GM10248 (cell line): ENCODE data around the gene SLC37A4.

Source experiments
- CTCF ChIA-PET: fragments of 300-600 bp; sonication (Branson Sonifier 250); formaldehyde crosslinking; extraction: SDS; loops from one replicate; lab custom pipeline; 2021; ENCODE audit warnings: antibody characterized with exemption; lab: Yijun Ruan, JAX
- POLR2A ChIA-PET: fragments of 350-650 bp; sonication (Branson Sonifier 250); formaldehyde crosslinking; extraction: SDS; loops from one replicate; lab custom pipeline; 2020; ENCODE audit warnings: antibody characterized with exemption; lab: Yijun Ruan, JAX
- DNase-seq: peaks from one replicate; pipeline ENCODE4 v3.0.0; 2012; ENCODE audit errors: extremely low spot score
- TF ChIP-seq, protein P1 (sequence below): IDR thresholded peaks from 2 replicates; pipeline ENCODE4 v1.5.1; 2012; ENCODE audit warnings: mild to moderate bottlenecking, low read depth; ENCODE audit errors: extremely low read depth, missing control alignments, control extremely low read depth

Gene SLC37A4

DNA sequence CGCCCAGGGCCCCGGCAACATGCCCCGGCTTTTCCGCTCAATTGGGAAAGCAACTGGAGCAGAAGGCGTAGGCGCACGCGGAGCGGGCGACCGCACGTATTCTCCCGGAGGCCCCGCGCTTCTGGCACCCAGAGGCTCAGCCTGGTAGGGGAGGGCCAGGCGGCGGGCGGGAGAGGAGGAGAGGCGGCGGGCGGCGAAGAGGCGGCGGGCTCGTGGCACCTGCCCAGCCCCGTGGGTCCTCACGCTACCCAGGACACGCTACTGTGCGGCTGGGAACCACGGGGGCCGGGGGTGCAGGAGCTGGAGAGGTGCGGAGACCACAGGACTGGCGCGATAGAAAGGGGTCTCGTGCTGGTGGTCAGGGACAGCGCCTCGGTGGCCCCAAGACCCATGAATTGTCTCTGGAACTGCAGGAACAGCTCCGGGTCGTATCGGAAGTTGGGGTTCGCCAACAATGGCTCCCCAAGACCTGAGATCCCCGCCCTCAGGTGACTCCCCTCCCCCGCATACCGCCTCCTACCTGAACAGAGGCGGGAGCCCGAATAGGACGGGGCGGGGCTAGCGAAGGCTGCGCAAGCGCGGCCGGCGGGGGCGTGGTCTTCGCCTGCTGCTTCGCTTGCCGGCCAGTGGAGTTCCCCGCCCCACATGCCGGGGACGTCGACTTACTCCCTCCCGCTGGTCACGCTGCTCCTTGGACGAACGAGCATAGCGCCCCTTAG is at the start of gene SLC37A4:
TSS of gene SLC37A4 (minus strand) at position 549 of the 719 bp plus-strand sequence.
- CTCF ChIA-PET = interaction anchor here (0.9 to 4.6 kb wide), 14 partner anchors 8 to 241 kb away, joined by 3 to 47 read pairs (median 4); partner anchors contain the start of genes CENATAC, DPAGT1, RPS25 and TRAPPC4
- TF ChIP-seq, protein P1, sequence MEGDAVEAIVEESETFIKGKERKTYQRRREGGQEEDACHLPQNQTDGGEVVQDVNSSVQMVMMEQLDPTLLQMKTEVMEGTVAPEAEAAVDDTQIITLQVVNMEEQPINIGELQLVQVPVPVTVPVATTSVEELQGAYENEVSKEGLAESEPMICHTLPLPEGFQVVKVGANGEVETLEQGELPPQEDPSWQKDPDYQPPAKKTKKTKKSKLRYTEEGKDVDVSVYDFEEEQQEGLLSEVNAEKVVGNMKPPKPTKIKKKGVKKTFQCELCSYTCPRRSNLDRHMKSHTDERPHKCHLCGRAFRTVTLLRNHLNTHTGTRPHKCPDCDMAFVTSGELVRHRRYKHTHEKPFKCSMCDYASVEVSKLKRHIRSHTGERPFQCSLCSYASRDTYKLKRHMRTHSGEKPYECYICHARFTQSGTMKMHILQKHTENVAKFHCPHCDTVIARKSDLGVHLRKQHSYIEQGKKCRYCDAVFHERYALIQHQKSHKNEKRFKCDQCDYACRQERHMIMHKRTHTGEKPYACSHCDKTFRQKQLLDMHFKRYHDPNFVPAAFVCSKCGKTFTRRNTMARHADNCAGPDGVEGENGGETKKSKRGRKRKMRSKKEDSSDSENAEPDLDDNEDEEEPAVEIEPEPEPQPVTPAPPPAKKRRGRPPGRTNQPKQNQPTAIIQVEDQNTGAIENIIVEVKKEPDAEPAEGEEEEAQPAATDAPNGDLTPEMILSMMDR = peak; percentile 96
- POLR2A ChIA-PET = interaction anchor here (1.0 kb wide), 1 partner anchor 12 kb away, joined by 5 read pairs; the partner anchor contains the start of genes RPS25 and TRAPPC4

DNA sequence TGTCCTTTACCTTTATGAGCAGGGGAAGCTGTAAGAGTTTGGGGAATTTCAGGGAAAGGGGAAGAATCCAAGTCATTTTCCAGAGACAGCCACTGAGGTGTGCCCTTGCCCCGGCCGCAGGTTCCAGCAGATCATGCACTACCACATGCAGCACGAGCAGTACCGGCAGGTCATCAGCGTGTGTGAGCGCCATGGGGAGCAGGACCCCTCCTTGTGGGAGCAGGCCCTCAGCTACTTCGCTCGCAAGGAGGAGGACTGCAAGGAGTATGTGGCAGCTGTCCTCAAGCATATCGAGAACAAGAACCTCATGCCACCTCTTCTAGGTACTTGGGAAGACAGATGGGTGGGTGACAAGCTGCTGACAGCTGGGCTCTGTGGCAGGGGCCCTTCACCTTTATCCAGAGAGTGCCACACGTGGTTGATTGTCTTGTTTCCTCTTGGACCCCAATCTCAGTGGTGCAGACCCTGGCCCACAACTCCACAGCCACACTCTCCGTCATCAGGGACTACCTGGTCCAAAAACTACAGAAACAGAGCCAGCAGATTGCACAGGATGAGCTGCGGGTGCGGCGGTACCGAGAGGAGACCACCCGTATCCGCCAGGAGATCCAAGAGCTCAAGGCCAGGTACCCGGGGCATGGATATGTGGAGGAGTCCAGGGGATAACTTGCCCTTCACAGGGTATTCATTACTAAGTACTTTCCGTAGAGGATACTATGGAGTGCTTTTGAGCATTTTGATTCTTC is 48.2 kb upstream of the SLC37A4 start:
- DNase-seq = no peak
- TF ChIP-seq, protein P1 = no peak
- POLR2A ChIA-PET = interaction anchor here (1.0 to 2.4 kb wide), 2 partner anchors 11 to 15 kb away, joined by 3 to 9 read pairs; partner anchors contain the start of gene VPS11
- CTCF ChIA-PET = interaction anchor here (0.8 to 1.5 kb wide), 5 partner anchors 11 to 30 kb away, joined by 3 to 4 read pairs (median 3); partner anchors contain the start of gene VPS11

More for the DNA sequence above, at the start of gene SLC37A4:
- DNase-seq = peak; percentile 99

DNA sequence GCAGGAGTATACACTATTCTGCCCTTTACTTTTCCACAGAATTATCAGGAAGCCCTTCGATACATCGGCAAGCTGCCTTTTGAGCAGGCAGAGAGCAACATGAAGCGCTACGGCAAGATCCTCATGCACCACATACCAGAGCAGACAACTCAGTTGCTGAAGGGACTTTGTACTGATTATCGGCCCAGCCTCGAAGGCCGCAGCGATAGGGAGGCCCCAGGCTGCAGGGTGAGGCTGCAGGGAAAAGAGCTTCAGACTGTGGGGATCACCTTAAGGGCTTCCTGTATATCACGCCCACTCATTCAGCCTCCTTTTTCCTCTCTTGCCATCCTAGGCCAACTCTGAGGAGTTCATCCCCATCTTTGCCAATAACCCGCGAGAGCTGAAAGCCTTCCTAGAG is 47.2 kb upstream of the SLC37A4 start:
- ChIA-PET CTCF (interaction anchor here (0.8 to 1.5 kb wide), 4 partner anchors 10 to 29 kb away, joined by 3 to 4 read pairs (median 4); partner anchors contain the start of gene VPS11), POLR2A (interaction anchor here (2.4 kb wide), 1 partner anchor 10 kb away, joined by 9 read pairs; the partner anchor contains the start of gene VPS11)
- no peak for DNase-seq
- TF ChIP-seq, protein P1 = no peak

DNA sequence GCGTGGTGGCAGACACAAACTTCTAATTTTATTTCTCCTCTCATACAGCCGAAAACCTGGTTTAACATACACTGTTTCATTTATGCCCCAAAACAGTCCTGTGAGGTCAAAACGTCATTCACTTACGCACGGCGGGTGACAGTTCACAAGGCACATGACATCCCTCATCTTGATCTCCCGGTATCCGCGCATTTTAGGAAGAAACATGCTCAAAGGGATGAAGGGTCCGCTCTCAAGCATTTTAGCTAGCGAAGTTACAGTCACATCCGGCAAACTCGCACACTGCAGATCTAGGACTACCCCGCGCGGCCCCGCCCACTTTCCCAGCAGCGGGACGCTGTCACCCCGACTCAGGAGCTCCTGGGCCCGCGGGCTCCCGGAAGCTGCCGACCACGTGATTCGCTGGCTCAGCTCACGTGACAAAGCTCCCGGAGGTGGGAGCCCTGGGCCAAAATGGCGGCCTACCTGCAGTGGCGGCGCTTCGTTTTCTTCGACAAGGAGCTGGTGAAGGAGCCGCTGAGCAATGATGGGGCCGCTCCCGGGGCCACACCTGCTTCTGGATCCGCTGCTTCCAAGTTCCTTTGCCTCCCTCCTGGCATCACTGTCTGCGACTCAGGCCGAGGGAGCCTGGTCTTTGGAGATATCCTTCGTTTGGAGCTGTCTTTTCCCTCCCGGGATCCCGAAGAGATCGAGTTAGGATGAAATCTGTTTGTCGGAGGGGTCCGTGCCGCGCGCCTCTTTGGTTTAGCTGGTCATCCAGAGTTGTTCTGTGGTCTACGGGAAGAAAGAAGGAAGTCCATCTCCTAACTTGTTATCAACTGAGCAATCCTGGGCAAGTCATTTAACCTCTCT is 36.9 kb upstream of the SLC37A4 start, which contains the start of gene VPS11:
TSS of gene VPS11 (plus strand) at position 448 of the 852 bp plus-strand sequence. CDS start at position 454, 6 bp downstream.
- POLR2A ChIA-PET = interaction anchor here (0.6 to 1.5 kb wide), 12 partner anchors 10 to 42 kb away, joined by 3 to 31 read pairs (median 4); partner anchors contain the start of genes HMBS and HYOU1

DNA sequence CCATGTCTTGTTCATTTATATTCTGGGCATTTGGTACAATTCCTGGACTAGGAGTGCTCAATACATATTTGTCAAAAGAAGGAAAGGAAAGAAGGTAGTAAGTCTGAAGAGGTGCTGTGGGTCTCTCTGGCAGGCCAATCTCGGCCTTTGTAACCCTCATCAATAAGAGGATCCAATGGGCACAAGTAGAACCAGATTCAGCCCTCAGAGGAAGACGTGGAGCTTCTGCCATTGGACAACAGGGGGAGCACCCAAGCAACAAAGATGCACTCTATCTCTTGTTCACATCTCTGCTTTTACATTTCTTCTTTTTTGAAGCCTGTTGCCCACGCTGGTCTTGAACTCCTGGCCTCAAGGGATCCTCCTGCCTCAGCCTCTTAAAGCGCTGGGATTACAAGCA is 34.7 kb upstream of the SLC37A4 start:
- ChIA-PET POLR2A (no interaction called here), CTCF (interaction anchor here (0.8 to 4.8 kb wide), 7 partner anchors 8 to 273 kb away, joined by 3 to 39 read pairs (median 4); partner anchors contain the start of gene HYOU1)
- TF ChIP-seq, protein P1 = peak; percentile 56
- DNase-seq = peak; percentile 50

More for the DNA sequence above, 36.9 kb upstream of the SLC37A4 start, which contains the start of gene VPS11:
- peak; percentile 99 for DNase-seq
- TF ChIP-seq, protein P1 = no peak
- CTCF ChIA-PET = interaction anchor here (0.7 to 4.8 kb wide), 14 partner anchors 11 to 258 kb away, joined by 3 to 39 read pairs (median 4); partner anchors contain the start of genes C2CD2L and HYOU1
